DND-41 (cell line): ENCODE data around the gene PRKCE.

Experiments used
- EZH2 ChIP-seq: IDR thresholded peaks from 3 replicates; pipeline ENCODE4 v1.6.1; 2012; ENCODE audit warnings: borderline replicate concordance, low read depth, mild to moderate bottlenecking, moderate library complexity, low read length, inconsistent platforms; ENCODE audit not compliant: severe bottlenecking
- TF ChIP-seq, protein P1 (sequence below): IDR thresholded peaks from 2 replicates; pipeline ENCODE4 v1.5.1; 2012; ENCODE audit warnings: borderline replicate concordance, low read length, moderate library complexity, mild to moderate bottlenecking; ENCODE audit not compliant: poor library complexity, severe bottlenecking; ENCODE audit errors: extremely low read depth

DNA sequence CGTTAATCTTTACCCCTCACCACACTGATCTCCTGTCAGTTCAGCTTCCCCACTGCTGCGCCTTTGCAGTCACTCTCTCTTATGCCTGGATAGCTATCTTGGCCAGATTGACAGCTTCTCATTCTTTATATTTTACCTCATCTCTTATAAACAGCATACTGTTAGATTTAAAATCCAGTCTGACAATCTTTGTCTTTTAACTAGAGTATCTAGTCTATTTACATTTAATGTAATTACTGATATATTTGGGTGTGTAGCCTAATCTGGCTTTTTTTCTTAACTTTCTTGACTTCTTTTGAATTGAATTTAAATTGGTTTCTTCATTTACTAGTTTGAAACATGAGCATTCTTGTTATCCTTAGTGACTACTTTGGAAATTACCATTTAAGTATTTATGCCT, 225.1 kb downstream of the PRKCE start:
- TF ChIP-seq, protein P1, sequence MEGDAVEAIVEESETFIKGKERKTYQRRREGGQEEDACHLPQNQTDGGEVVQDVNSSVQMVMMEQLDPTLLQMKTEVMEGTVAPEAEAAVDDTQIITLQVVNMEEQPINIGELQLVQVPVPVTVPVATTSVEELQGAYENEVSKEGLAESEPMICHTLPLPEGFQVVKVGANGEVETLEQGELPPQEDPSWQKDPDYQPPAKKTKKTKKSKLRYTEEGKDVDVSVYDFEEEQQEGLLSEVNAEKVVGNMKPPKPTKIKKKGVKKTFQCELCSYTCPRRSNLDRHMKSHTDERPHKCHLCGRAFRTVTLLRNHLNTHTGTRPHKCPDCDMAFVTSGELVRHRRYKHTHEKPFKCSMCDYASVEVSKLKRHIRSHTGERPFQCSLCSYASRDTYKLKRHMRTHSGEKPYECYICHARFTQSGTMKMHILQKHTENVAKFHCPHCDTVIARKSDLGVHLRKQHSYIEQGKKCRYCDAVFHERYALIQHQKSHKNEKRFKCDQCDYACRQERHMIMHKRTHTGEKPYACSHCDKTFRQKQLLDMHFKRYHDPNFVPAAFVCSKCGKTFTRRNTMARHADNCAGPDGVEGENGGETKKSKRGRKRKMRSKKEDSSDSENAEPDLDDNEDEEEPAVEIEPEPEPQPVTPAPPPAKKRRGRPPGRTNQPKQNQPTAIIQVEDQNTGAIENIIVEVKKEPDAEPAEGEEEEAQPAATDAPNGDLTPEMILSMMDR = no peak
- TF ChIP-seq EZH2 = no peak
